Heart left ventricle (tissue), 16 donors: Measurements from ENCODE around the gene IPO8. TPM values are rescaled to one million over a fixed set of nuclear protein-coding genes. Genes with fewer than 3 reads are reported as not detected.

Experiments
- ATAC-seq, 4 donors: fragments of 200-7000 bp; cut with Tn5 transposase; one replicate each; pipeline ENCODE4 v1.9.1; 2020 to 2022; ENCODE audit warnings: moderate library complexity in 4 of 4, mild to moderate bottlenecking in 3 of 4, moderate number of reproducible peaks in 1 of 4
- DNase-seq, 5 donors: peaks; one replicate each; pipeline ENCODE4 v3.0.0-alpha.2; 2020
- H3K27ac ChIP-seq, 12 donors: fragments of 200-600 bp; sonication (generic) in 4 of 12; one replicate each; pipeline versions ENCODE4 v1.5.0 to v1.8.0; 2016 to 2022; ENCODE audit warnings: mild to moderate bottlenecking in 2 of 12
- H3K27me3 ChIP-seq, 9 donors: fragments of 200-600 bp; sonication (generic) in 2 of 9; one replicate each; pipeline versions ENCODE4 v1.5.1 to v1.8.0; 2016 to 2022; ENCODE audit warnings: mild to moderate bottlenecking in 3 of 9
- H3K36me3 ChIP-seq, 9 donors: fragments of 200-600 bp; sonication (generic) in 2 of 9; one replicate each; pipeline versions ENCODE4 v1.5.0 to v1.8.0; 2018 to 2022; ENCODE audit warnings: mild to moderate bottlenecking in 2 of 9
- H3K4me1 ChIP-seq, 12 donors: fragments of 200-600 bp; sonication (generic) in 4 of 12; one replicate each; pipeline versions ENCODE4 v1.5.0 to v1.8.0; 2016 to 2022; ENCODE audit warnings: mild to moderate bottlenecking in 3 of 12
- H3K4me3 ChIP-seq, 12 donors: fragments of 200-600 bp; sonication (generic) in 4 of 12; one replicate each; pipeline versions ENCODE4 v1.5.0 to v1.8.0; 2017 to 2022; ENCODE audit warnings: mild to moderate bottlenecking in 9 of 12, moderate library complexity in 4 of 12
- H3K9me3 ChIP-seq, 12 donors: fragments of 200-600 bp; sonication (generic) in 4 of 12; one replicate each; pipeline versions ENCODE4 v1.5.0 to v1.8.0; 2016 to 2022; ENCODE audit warnings: mild to moderate bottlenecking in 1 of 12
- POLR2A ChIP-seq, 2 donors: fragments of 450-650 bp; IDR thresholded peaks; one replicate each; pipeline ENCODE4 v1.6.1; 2017; ENCODE audit warnings: antibody characterized with exemption in 2 of 2, mild to moderate bottlenecking in 2 of 2, moderate library complexity in 2 of 2
- WGBS, 4 donors: extraction: QIAGEN DNeasy Blood & Tissue Kit in 2 of 4; methylation state at CpG; one replicate each; pipeline versions ENCODE4 v1.1.5 to v1.1.7; 2013 to 2018; 5-methylcytosine and 5-hydroxymethylcytosine counted together
- intact Hi-C, 10 donors: fragments of 100-400 bp; cut with DNase I; formaldehyde crosslinking; loops; one replicate each; pipeline versions ENCODE4 v1.11.1 to v1.14.2; 2022
- polyA plus RNA-seq, 2 donors: library from polyadenylated mRNA; stranded (reverse); fragments of 200-250 nt; gene quantifications; one replicate each; pipeline ENCODE4 v1.2.3, GENCODE V29; 2013
- total RNA-seq, 9 donors: library from RNA; depleted of rRNA in 2 of 9; stranded (reverse); fragments of >200 nt in 2 of 9; fragmentation: NEBNext Ultra II Directional in 3 of 9; extraction: Animal tissue kit (Norgen Biotek cat#: 25700) in 3 of 9; gene quantifications; one replicate each; pipeline versions ENCODE4 v1.1.0 to v1.2.4, GENCODE V29; 2016 to 2023
- TF ChIP-seq, protein P1 (sequence below), 12 donors: fragments of 200-600 bp; sonication (generic) in 4 of 12; IDR thresholded peaks; one replicate each; pipeline versions ENCODE4 v1.5.0 to v1.8.0; 2018 to 2022; ENCODE audit warnings: antibody characterized with exemption in 12 of 12, mild to moderate bottlenecking in 5 of 12
- donor health status: ischemic (EF 13 %, LVEDD 7.1; RV severe dilation, severe dysfunction).
- donor health status: healthy with polysubstance abuse.
- donor health status: DM: no; HTN: yes; CAD: no.
- donor health status: DM: no; HTN: no; CAD: no.
- donor health status: ischemic (EF 25% LVEDD 6.9; RV normal size, moderate dysfunction).
- donor health status: ischemic (EF 25% LVEDD 5.7; RV mildly dilated, moderate dysfunction).
- donor health status: healthy.
- donor health status: DM: yes; HTN: yes; CAD: no.
- donor health status: ischemic (EF 35%, LVEDD 5.7; RV mildly dilated, moderate dysfunction).
- donor health status: nonischemic (EF 11% LVEDD 7.7; RV severe dilation, severe dysfunction).
- donor health status: DM: yes; HTN: yes; CAD: no.
- donor health status: PGD.
- donor health status: ischemic (EF 29% LVEDD 5.4; RV normal size, mild dysfunction).
- donor health status: nonischemic (EF 23%, LVEDD 6.1; RV moderate dilation, normal function).

The IPO8 gene
- total and polyA plus RNA-seq, 11 donors = 6.1 to 37.2 (median 25.8) TPM

- Histone ChIP-seq H3K4me3 (no peak overlapping the region), H3K27ac (peak overlapping the region in 2 of 12 donors; percentile 8 to 20), H3K9me3 (no peaks in the 10 kb centered on the region), H3K36me3 (peaks cover 0 to 84% (median 74%) of the 10 kb centered on the region in 9 donors), H3K4me1 (peaks cover 0 to 13% (median 0%) of the 10 kb centered on the region in 12 donors), H3K27me3 (no peaks in the 10 kb centered on the region)
- 62 to 68% (median 66%) methylated on average over 3 of the region's 3 CpGs for WGBS, 4 donors
- no peak for DNase-seq
- intact Hi-C loops = no loop called here
- peak in 1 of 4 donors; percentile 24 for ATAC-seq
- TF ChIP-seq POLR2A (IDR thresholded peaks at IDR 0.05) = no peak
- TF ChIP-seq, protein P1, sequence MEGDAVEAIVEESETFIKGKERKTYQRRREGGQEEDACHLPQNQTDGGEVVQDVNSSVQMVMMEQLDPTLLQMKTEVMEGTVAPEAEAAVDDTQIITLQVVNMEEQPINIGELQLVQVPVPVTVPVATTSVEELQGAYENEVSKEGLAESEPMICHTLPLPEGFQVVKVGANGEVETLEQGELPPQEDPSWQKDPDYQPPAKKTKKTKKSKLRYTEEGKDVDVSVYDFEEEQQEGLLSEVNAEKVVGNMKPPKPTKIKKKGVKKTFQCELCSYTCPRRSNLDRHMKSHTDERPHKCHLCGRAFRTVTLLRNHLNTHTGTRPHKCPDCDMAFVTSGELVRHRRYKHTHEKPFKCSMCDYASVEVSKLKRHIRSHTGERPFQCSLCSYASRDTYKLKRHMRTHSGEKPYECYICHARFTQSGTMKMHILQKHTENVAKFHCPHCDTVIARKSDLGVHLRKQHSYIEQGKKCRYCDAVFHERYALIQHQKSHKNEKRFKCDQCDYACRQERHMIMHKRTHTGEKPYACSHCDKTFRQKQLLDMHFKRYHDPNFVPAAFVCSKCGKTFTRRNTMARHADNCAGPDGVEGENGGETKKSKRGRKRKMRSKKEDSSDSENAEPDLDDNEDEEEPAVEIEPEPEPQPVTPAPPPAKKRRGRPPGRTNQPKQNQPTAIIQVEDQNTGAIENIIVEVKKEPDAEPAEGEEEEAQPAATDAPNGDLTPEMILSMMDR (IDR thresholded peaks at IDR 0.05) = no peak
Observed at GRCh38 chr12:30630979-30631285, 64.7 kb downstream of the IPO8 start.

DNA sequence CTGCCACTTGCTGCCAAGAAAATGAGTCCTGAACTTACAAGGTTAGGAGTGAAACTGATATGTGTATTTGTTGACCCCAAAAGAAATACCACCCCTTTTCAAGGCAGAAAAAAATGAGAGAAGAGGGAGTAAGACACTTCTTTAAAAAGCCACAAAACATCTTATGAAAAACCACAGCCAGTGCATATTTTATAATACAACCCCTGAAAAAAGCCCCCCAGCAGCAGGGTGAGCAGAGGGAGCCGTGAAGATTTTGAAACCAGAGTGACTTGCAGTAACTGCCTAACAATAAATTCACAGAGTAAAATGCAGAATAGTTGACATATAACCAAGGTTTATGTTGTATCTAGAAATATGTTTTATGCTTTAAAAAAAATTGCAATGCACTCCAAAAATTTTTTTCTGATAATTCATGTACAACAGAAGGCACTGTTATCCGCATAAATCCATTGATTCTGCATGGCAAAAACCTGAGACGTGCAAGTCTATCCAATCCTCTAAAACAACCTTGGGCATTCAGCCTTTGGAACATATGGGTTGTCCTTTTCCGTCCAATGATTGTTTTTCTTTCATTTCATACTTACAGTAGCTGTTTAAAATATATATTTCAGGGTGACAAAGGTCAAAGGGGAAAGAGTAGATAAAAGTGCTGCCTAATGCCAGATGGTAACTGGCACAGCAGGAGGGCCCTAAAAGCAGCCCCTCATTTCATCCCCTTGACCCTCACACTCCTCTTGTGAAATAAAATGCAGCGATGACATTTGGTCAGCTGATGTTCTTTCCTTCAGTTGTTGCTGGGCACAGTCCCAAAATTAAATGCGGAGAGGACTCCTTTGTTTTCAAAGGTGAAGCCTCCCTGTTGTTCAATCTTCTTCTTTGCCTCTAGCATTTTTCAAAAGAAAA, 65.3 kb downstream of the IPO8 start:
- peak overlapping the region in 2 of 12 donors; percentile 8 to 20 for H3K27ac ChIP-seq
- no peaks in the 10 kb centered on the region for H3K9me3 ChIP-seq
- WGBS, 4 donors = 77 to 79% (median 78%) methylated on average over 6 of the region's 6 CpGs
- DNase-seq = no peak
- intact Hi-C loops = no loop called here
- H3K4me1 ChIP-seq = peaks cover 0 to 13% (median 0%) of the 10 kb centered on the region in 12 donors
- peak in 3 of 4 donors; percentile 50 to 80 (median 66) for ATAC-seq
- H3K4me3 ChIP-seq = no peak overlapping the region
- H3K36me3 ChIP-seq = peaks cover 0 to 78% (median 69%) of the 10 kb centered on the region in 9 donors
- TF ChIP-seq, protein P1 (IDR thresholded peaks at IDR 0.05) = no peak
- no peak for TF ChIP-seq POLR2A (IDR thresholded peaks at IDR 0.05)
- H3K27me3 ChIP-seq = no peaks in the 10 kb centered on the region

GRCh38 chr12:30626847-30627246, 68.8 kb downstream of the IPO8 start:
- DNase-seq = no peak
- H3K4me1 ChIP-seq = peaks cover 0 to 12% (median 0%) of the 10 kb centered on the region in 12 donors
- no peak for ATAC-seq
- H3K4me3 ChIP-seq = no peak overlapping the region
- H3K36me3 ChIP-seq = peaks cover 0 to 44% (median 42%) of the 10 kb centered on the region in 9 donors
- 94 to 100% (median 98%) methylated on average over 3 of the region's 3 CpGs for WGBS, 4 donors
- no peak overlapping the region for H3K27ac ChIP-seq
- no peaks in the 10 kb centered on the region for H3K9me3 ChIP-seq
- no peaks in the 10 kb centered on the region for H3K27me3 ChIP-seq
- intact Hi-C loops = no loop called here
- no peak for TF ChIP-seq POLR2A (IDR thresholded peaks at IDR 0.05)
- TF ChIP-seq, protein P1 (IDR thresholded peaks at IDR 0.05) = no peak

DNA sequence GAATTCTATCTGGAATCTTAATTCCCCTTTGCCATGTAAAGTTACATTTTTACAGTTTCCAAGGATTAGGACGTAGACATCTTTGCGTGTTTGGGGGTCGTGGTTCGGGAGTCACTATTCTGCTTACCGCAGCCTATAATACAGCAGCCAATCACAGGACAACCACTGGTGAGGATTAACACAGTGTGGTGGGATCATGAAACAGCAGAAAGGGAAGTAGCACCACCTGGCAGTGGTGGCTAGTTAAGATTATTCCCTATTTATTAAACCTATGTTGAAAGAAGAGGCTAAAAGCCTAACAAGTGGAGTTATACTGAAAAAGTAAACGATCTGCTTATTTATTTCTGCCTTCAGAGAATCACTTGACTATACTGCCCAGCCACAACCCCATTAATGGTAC, 71.7 kb downstream of the IPO8 start:
- 95 to 98% (median 96%) methylated on average over 6 of the region's 6 CpGs for WGBS, 4 donors
- peaks cover 0 to 16% (median 15%) of the 10 kb centered on the region in 9 donors for H3K36me3 ChIP-seq
- no peaks in the 10 kb centered on the region for H3K4me1 ChIP-seq
- H3K4me3 ChIP-seq = no peak overlapping the region
- H3K27me3 ChIP-seq = no peaks in the 10 kb centered on the region
- intact Hi-C loops = no loop called here
- H3K9me3 ChIP-seq = no peaks in the 10 kb centered on the region
- H3K27ac ChIP-seq = no peak overlapping the region
- ATAC-seq = no peak
- TF ChIP-seq, protein P1 (IDR thresholded peaks at IDR 0.05) = no peak
- TF ChIP-seq POLR2A (IDR thresholded peaks at IDR 0.05) = no peak
- DNase-seq = no peak
